SK-N-SH treated with all-trans-retinoic acid at 6 μM for 48 hours (cell line): ENCODE results near the gene KCNIP4.

Source experiments
- ATAC-seq: fragments of 200-7000 bp; cut with Tn5 transposase; 3 replicates; pipeline ENCODE4 v1.9.1; 2020; ENCODE audit warnings: mild to moderate bottlenecking, moderate library complexity
- ARNTL ChIP-seq: fragments of 450-650 bp; formaldehyde crosslinking; IDR thresholded peaks from 2 replicates; pipeline ENCODE4 v1.5.0; 2020; ENCODE audit warnings: low read depth, mild to moderate bottlenecking, moderate library complexity, borderline replicate concordance
- BACH2 ChIP-seq: fragments of 250-450 bp; sonication (Bioruptor Pico); IDR thresholded peaks from 2 replicates; pipeline ENCODE4 v1.9.0; 2021; ENCODE audit warnings: mild to moderate bottlenecking, borderline replicate concordance
- CREB5 ChIP-seq: fragments of 250-450 bp; sonication (Bioruptor Pico); IDR thresholded peaks from 2 replicates; pipeline ENCODE4 v1.5.1; 2020; ENCODE audit warnings: low read depth, mild to moderate bottlenecking, moderate library complexity
- CSDC2 ChIP-seq: fragments of 250-450 bp; sonication (Bioruptor Pico); IDR thresholded peaks from 2 replicates; pipeline ENCODE4 v1.5.0; 2020; ENCODE audit warnings: mild to moderate bottlenecking, moderate library complexity
- ESRRG ChIP-seq: fragments of 250-450 bp; sonication (Bioruptor Pico); IDR thresholded peaks from 2 replicates; pipeline ENCODE4 v1.6.1; 2021; ENCODE audit warnings: mild to moderate bottlenecking
- GLIS3 ChIP-seq: fragments of 250-450 bp; sonication (Bioruptor Pico); IDR thresholded peaks from 2 replicates; pipeline ENCODE4 v1.5.0; 2020; ENCODE audit warnings: mild to moderate bottlenecking, moderate library complexity
- ISL1 ChIP-seq: fragments of 250-450 bp; sonication (Bioruptor Pico); IDR thresholded peaks from 2 replicates; pipeline ENCODE4 v2.1.2; 2022; ENCODE audit warnings: mild to moderate bottlenecking, moderate library complexity
- OSR1 ChIP-seq: fragments of 250-450 bp; sonication (Bioruptor Pico); IDR thresholded peaks from 2 replicates; pipeline ENCODE4 v1.8.0; 2022; ENCODE audit warnings: moderate library complexity, mild to moderate bottlenecking, inconsistent platforms
- PATZ1 ChIP-seq: fragments of 250-450 bp; sonication (Bioruptor Pico); IDR thresholded peaks from 2 replicates; pipeline ENCODE4 v1.8.0; 2020; ENCODE audit warnings: mild to moderate bottlenecking, moderate library complexity, borderline replicate concordance
- PPARA ChIP-seq: fragments of 250-450 bp; sonication (Bioruptor Pico); IDR thresholded peaks from 2 replicates; pipeline ENCODE4 v1.5.0; 2020; ENCODE audit warnings: mild to moderate bottlenecking, borderline replicate concordance
- SNAI2 ChIP-seq: fragments of 250-450 bp; sonication (Bioruptor Pico); IDR thresholded peaks from 2 replicates; pipeline ENCODE4 v1.5.0; 2020; ENCODE audit warnings: mild to moderate bottlenecking, moderate library complexity
- TCF4 ChIP-seq: fragments of 250-450 bp; sonication (Bioruptor Pico); IDR thresholded peaks from 2 replicates; pipeline ENCODE4 v1.8.0; 2021; ENCODE audit warnings: mild to moderate bottlenecking, moderate library complexity, borderline replicate concordance
- TOX ChIP-seq: fragments of 250-450 bp; sonication (Bioruptor Pico); IDR thresholded peaks from 2 replicates; pipeline ENCODE4 v1.8.0; 2021; ENCODE audit warnings: mild to moderate bottlenecking, moderate library complexity, borderline replicate concordance
- TSHZ2 ChIP-seq: fragments of 250-450 bp; sonication (Bioruptor Pico); IDR thresholded peaks from 2 replicates; pipeline ENCODE4 v1.5.0; 2020; ENCODE audit warnings: mild to moderate bottlenecking, moderate library complexity
- ZC3H10 ChIP-seq: fragments of 250-450 bp; sonication (Bioruptor Pico); IDR thresholded peaks from 2 replicates; pipeline ENCODE4 v1.5.1; 2021; ENCODE audit warnings: mild to moderate bottlenecking, moderate library complexity
- ZFP3 ChIP-seq: fragments of 250-450 bp; sonication (Bioruptor Pico); IDR thresholded peaks from 2 replicates; pipeline ENCODE4 v1.5.0; 2020; ENCODE audit warnings: mild to moderate bottlenecking, moderate library complexity
- ZFP30 ChIP-seq: fragments of 450-650 bp; formaldehyde crosslinking; IDR thresholded peaks from 2 replicates; pipeline ENCODE4 v1.5.0; 2022; ENCODE audit warnings: mild to moderate bottlenecking, moderate library complexity
- ZNF565 ChIP-seq: fragments of 450-650 bp; formaldehyde crosslinking; conservative IDR thresholded peaks from 2 replicates; pipeline ENCODE4 v1.5.0; 2020; ENCODE audit warnings: low read depth, mild to moderate bottlenecking, moderate library complexity
- ZNF70 ChIP-seq: fragments of 450-650 bp; formaldehyde crosslinking; IDR thresholded peaks from 2 replicates; pipeline ENCODE4 v1.5.0; 2020; ENCODE audit warnings: mild to moderate bottlenecking, moderate library complexity
- ZNF8 ChIP-seq: fragments of 450-650 bp; formaldehyde crosslinking; IDR thresholded peaks from 2 replicates; pipeline ENCODE4 v1.5.0; 2020; ENCODE audit warnings: mild to moderate bottlenecking, moderate library complexity
- TF ChIP-seq, protein P1 (sequence below): fragments of 250-450 bp; sonication (Bioruptor Pico); IDR thresholded peaks from 2 replicates; pipeline ENCODE4 v1.5.1; 2021; ENCODE audit warnings: mild to moderate bottlenecking, moderate library complexity

Gene KCNIP4

GRCh38 chr4:21117541-21118180 is 830.9 kb downstream of the KCNIP4 start:
- TF ChIP-seq TOX (CRISPR knock-in tag), result no peak
- ATAC-seq, result no peak

DNA sequence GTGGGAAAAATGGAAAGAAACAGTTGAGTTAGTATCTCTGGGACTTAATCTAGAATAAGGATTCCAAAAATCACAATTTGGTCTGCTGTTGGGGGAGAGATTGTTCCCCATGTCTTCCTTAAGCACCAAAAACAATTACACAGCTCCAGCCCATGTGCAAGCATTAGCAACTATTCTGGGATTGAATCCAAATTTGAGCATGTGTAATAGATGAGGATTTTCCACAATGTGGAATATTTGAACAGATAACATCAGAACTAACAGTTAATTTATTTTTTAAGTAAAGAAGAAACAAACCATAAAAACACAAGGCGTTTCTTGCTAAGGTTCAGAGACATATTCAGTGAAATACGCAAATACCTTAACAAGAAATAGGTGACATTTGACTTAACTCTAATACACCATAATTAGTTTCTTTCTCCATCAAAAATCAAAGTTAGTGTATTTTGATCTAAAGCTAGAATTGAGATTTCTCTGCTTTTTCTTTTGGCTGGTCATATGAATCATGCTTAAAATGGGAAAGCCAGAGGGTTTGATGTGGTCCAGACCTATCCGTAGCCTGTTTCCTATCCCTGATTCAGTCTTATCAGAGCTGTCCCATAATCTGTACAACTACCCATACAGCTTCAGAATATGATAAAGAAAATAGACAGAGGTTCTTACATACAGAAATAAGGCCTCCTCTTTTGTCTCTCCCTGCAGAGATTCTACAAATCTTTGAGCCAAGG is 834.9 kb downstream of the KCNIP4 start:
- peak; percentile 88 for ATAC-seq
- TF ChIP-seq ISL1 (CRISPR knock-in tag), result peak; percentile 84
- no peak for TF ChIP-seq BACH2 (CRISPR knock-in tag)
- TF ChIP-seq TCF4 (CRISPR knock-in tag), result peak; percentile 46; the same call in 1 of the 2 replicates

DNA sequence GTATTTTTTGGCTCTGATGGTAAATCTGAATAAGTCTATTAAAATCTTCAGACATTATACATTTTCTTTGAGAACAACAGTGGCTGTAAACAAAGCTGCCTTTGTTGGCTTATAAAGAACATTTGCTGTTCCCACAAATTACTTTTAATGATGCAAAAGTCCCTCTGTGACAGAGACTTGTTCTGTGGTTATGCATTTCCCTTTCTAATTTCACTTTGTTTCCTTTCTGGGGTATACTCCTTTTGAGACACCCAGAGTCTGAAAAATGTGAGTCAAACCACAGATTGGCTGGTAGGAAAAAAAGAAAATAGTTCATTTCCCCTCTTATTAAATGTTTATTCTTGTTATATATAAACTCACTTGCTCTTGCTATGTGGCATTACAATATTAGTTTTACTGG is 845.9 kb downstream of the KCNIP4 start:
- no peak for ATAC-seq
- TF ChIP-seq ARNTL (CRISPR knock-in tag) (no peak), ZNF70 (CRISPR knock-in tag) (no peak), ZNF565 (CRISPR knock-in tag) (no peak), ZFP3 (CRISPR knock-in tag) (no peak), PATZ1 (CRISPR knock-in tag) (no peak), CSDC2 (no peak)

DNA sequence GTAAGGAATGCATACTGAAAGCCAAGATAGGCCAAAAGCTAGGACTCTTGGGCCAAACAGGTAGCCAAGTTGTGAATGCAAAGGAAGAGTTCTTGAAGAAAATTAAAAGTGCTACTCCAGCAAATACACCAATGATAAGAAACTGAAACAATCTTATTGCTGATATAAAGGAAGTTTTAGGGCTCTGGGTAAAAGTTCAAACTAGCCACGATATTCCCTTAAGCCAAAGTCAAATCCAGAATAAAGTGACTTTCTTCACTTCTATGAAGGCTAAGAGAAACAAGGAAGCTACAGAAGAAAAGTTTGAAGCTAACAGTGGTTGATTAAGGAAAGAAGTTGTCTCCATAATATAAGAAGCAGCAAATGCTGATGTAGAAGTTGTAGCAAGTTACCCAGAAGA is 850.7 kb downstream of the KCNIP4 start:
- TF ChIP-seq, protein P1, sequence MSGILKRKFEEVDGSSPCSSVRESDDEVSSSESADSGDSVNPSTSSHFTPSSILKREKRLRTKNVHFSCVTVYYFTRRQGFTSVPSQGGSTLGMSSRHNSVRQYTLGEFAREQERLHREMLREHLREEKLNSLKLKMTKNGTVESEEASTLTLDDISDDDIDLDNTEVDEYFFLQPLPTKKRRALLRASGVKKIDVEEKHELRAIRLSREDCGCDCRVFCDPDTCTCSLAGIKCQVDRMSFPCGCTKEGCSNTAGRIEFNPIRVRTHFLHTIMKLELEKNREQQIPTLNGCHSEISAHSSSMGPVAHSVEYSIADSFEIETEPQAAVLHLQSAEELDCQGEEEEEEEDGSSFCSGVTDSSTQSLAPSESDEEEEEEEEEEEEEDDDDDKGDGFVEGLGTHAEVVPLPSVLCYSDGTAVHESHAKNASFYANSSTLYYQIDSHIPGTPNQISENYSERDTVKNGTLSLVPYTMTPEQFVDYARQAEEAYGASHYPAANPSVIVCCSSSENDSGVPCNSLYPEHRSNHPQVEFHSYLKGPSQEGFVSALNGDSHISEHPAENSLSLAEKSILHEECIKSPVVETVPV, result no peak
- TF ChIP-seq ARNTL (CRISPR knock-in tag) (no peak), SNAI2 (CRISPR knock-in tag) (no peak), ZFP3 (CRISPR knock-in tag) (no peak), TOX (CRISPR knock-in tag) (no peak), TCF4 (CRISPR knock-in tag) (no peak), ZC3H10 (CRISPR knock-in tag) (no peak), ZFP30 (CRISPR knock-in tag) (no peak), TSHZ2 (CRISPR knock-in tag) (no peak), ESRRG (no peak), ISL1 (CRISPR knock-in tag) (no peak), ZNF70 (CRISPR knock-in tag) (no peak), CREB5 (no peak), PPARA (CRISPR knock-in tag) (no peak), BACH2 (CRISPR knock-in tag) (no peak), ZNF8 (CRISPR knock-in tag) (no peak), OSR1 (CRISPR knock-in tag) (no peak), GLIS3 (CRISPR knock-in tag) (no peak), PATZ1 (CRISPR knock-in tag) (no peak), CSDC2 (no peak)
- ATAC-seq, result no peak
